A549 (cell line): ENCODE data around the gene PAQR5.

Experiments
- BHLHE40 ChIP-seq: IDR thresholded peaks from 2 replicates; pipeline ENCODE4 v1.6.1; 2012; ENCODE audit warnings: low read depth, low read length, inconsistent platforms
- CBX2 ChIP-seq: fragments of 200-600 bp; sonication (generic); IDR thresholded peaks from 2 replicates; pipeline ENCODE4 v1.6.1; 2016; ENCODE audit warnings: low read depth, mild to moderate bottlenecking, borderline replicate concordance
- CBX8 ChIP-seq: fragments of 200-600 bp; sonication (generic); IDR thresholded peaks from 2 replicates; pipeline ENCODE4 v1.6.1; 2016
- CEBPB ChIP-seq, 2 experiments: fragments of >200 bp in 1 of 2; sonication (Bioruptor Twin) in 1 of 2; formaldehyde crosslinking in 1 of 2; IDR thresholded peaks; 2 replicates each; pipeline ENCODE4 v1.6.1; 2012 to 2016
- CHD2 ChIP-seq: fragments of 150-350 bp; IDR thresholded peaks from 2 replicates; pipeline ENCODE4 v1.6.1; 2014; ENCODE audit warnings: low read length; ENCODE audit not compliant: partially characterized antibody
- CHD4 ChIP-seq: fragments of 200-600 bp; sonication (generic); IDR thresholded peaks from 2 replicates; pipeline ENCODE4 v1.6.1; 2016; ENCODE audit warnings: antibody characterized with exemption, mild to moderate bottlenecking, borderline replicate concordance
- CTCF ChIP-seq: fragments of >200 bp; sonication (Bioruptor Twin); formaldehyde crosslinking; IDR thresholded peaks from 3 replicates; pipeline ENCODE4 v1.5.1; 2016
- ESRRA ChIP-seq: fragments of 150-350 bp; IDR thresholded peaks from 2 replicates; pipeline ENCODE4 v1.6.1; 2014; ENCODE audit warnings: mild to moderate bottlenecking, low read length, borderline replicate concordance
- PBX3 ChIP-seq: IDR thresholded peaks from 2 replicates; pipeline ENCODE4 v1.6.1; 2012
- POLR2A ChIP-seq: IDR thresholded peaks from 2 replicates; pipeline ENCODE4 v1.6.1; 2012; ENCODE audit warnings: mild to moderate bottlenecking, low read length
- RAD21 ChIP-seq, 2 experiments: fragments of >200 bp in 1 of 2; sonication (Bioruptor Twin) in 1 of 2; formaldehyde crosslinking in 1 of 2; IDR thresholded peaks in 1 of 2; conservative IDR thresholded peaks in 1 of 2; 2 replicates in 1 of 2; 3 replicates in 1 of 2; pipeline ENCODE4 v1.6.1; 2012 to 2018; ENCODE audit warnings: inconsistent platforms in 1 of 2
- RFX5 ChIP-seq: fragments of 450-650 bp; IDR thresholded peaks from 2 replicates; pipeline ENCODE4 v1.7.1; 2014; ENCODE audit warnings: antibody characterized with exemption, mild to moderate bottlenecking, moderate library complexity
- SMC3 ChIP-seq: fragments of >200 bp; sonication (Bioruptor Twin); formaldehyde crosslinking; IDR thresholded peaks from 3 replicates; pipeline ENCODE4 v1.6.1; 2018; ENCODE audit warnings: inconsistent platforms
- USF2 ChIP-seq: fragments of 450-650 bp; IDR thresholded peaks from 2 replicates; pipeline ENCODE4 v1.6.1; 2014; ENCODE audit warnings: antibody characterized with exemption

GRCh38 chr15:69357773-69358771 is 59.4 kb downstream of the PAQR5 start:
- no peak for TF ChIP-seq POLR2A
- no peak for TF ChIP-seq ESRRA
- TF ChIP-seq CHD2: no peak
- no peak for TF ChIP-seq SMC3
- no peak for TF ChIP-seq CTCF
- no peak for TF ChIP-seq CBX8
- no peak for TF ChIP-seq USF2
- no peak for TF ChIP-seq RAD21 (conservative IDR thresholded peaks at IDR 0.05 in 1 of 2, IDR thresholded peaks at IDR 0.05 in 1 of 2)
- no peak for TF ChIP-seq RFX5
- no peak for TF ChIP-seq PBX3
- no peak for TF ChIP-seq CHD4
- TF ChIP-seq CBX2: no peak
- TF ChIP-seq BHLHE40: no peak
- no peak for TF ChIP-seq CEBPB (IDR thresholded peaks at IDR 0.05)
